Type B pancreatic cell (in vitro differentiated cells): Measurements from ENCODE around the gene TEAD2. TPM values are rescaled to one million over a fixed set of nuclear protein-coding genes. Genes with fewer than 3 reads are reported as not detected.

Experiments used
- DNase-seq: peaks from one replicate; pipeline ENCODE4 v3.0.0; 2021; ENCODE audit warnings: mixed read lengths; ENCODE audit not compliant: unreplicated experiment; ENCODE audit errors: extremely low spot score
- H3K27ac Mint-ChIP-seq: 2 replicates; pipeline ENCODE4 v1.8.0; 2021; ENCODE audit warnings: mild to moderate bottlenecking, mixed read lengths
- H3K27me3 Mint-ChIP-seq: 2 replicates; pipeline ENCODE4 v1.8.0; 2021; ENCODE audit warnings: mixed read lengths
- H3K36me3 Mint-ChIP-seq: 2 replicates; pipeline ENCODE4 v1.8.0; 2021; ENCODE audit warnings: mixed read lengths
- H3K4me1 Mint-ChIP-seq: one replicate; pipeline ENCODE4 v1.8.0; 2021; ENCODE audit warnings: mixed read lengths; ENCODE audit not compliant: unreplicated experiment
- H3K4me3 Mint-ChIP-seq: 2 replicates; pipeline ENCODE4 v1.8.0; 2021; ENCODE audit warnings: mild to moderate bottlenecking, mixed read lengths
- H3K9me3 Mint-ChIP-seq: 2 replicates; pipeline ENCODE4 v1.8.0; 2021; ENCODE audit warnings: mixed read lengths
- total RNA-seq: library from RNA; stranded (reverse); gene quantifications from 2 replicates; pipeline ENCODE4 v1.2.1, GENCODE V29; 2021; ENCODE audit warnings: low replicate concordance
- TF ChIP-seq, protein P1 (sequence below): fragments of 200-600 bp; sonication (generic); conservative IDR thresholded peaks from 2 replicates; pipeline ENCODE4 v1.5.0; 2021; ENCODE audit warnings: antibody characterized with exemption, mild to moderate bottlenecking

The TEAD2 gene
- total RNA-seq, 1 donor from 2014 or later, result 116 TPM

DNA sequence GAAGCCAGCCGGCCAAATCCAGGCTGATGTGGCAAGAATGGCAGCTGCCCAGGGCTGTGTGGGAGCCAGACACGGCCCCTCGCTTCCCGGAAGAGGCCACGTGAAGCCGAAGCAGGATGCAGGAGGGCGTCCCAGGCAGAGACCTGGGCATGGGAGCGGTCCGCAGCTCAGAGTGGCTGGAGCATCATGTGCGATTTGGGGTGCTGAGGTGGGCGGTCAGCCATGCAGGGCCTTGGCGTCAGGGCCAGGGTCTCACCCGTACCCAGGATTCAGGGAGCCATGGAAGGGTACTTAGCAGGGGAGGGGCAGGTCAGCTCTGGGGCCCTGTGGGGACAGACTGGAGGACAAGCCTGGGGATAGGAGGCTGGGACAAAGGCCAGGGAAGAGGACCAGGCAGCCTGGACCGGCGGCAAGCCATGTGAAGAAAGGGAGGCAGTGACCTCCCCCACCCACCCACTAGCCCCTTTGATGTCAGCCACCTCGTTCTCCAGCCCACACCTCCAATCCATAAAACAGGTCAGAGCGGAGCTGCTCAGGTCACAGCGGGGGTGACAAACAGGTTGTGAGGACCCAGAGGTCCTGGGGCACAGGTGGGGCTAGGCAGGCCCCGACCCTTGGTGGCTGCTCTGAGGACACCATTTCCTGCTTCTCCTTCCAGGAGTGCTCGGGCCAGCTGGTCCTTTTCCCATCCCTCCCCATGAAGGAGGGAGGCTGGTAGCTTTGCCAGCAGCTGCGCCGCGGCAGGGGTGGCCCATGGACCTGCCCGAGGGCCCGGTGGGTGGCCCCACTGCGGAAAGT lies 28.1 kb upstream of the TEAD2 start:
- Mint-ChIP-seq H3K9me3 (no peaks in the 10 kb centered on the region), H3K36me3 (no peaks in the 10 kb centered on the region), H3K27me3 (peaks cover 26% of the 10 kb centered on the region), H3K27ac (no peak overlapping the region), H3K4me3 (no peak overlapping the region), H3K4me1 (peaks cover 4% of the 10 kb centered on the region)
- no peak for DNase-seq
- TF ChIP-seq, protein P1, sequence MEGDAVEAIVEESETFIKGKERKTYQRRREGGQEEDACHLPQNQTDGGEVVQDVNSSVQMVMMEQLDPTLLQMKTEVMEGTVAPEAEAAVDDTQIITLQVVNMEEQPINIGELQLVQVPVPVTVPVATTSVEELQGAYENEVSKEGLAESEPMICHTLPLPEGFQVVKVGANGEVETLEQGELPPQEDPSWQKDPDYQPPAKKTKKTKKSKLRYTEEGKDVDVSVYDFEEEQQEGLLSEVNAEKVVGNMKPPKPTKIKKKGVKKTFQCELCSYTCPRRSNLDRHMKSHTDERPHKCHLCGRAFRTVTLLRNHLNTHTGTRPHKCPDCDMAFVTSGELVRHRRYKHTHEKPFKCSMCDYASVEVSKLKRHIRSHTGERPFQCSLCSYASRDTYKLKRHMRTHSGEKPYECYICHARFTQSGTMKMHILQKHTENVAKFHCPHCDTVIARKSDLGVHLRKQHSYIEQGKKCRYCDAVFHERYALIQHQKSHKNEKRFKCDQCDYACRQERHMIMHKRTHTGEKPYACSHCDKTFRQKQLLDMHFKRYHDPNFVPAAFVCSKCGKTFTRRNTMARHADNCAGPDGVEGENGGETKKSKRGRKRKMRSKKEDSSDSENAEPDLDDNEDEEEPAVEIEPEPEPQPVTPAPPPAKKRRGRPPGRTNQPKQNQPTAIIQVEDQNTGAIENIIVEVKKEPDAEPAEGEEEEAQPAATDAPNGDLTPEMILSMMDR, result no peak

DNA sequence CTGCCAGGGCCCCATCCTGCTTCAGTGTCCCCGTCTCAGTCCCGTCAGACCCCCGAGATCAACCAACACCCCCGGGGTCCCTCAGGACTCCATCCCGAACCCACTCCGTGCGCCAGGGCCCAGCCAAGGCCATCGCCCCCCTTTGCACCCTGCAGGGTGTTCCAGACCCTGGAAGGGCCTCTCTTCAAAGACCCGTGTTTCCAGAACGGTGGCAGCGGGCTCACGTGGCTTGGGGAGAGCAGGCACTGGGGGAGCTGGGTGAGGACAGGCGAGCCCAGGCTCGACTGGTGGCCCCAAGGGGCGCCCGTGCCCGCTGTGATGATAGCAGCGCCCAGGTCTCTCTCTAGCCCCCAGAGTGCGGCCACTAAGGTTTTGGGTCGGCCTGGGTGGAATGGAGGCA lies 27.2 kb upstream of the TEAD2 start:
- H3K4me3 Mint-ChIP-seq, result no peak overlapping the region
- no peaks in the 10 kb centered on the region for H3K9me3 Mint-ChIP-seq
- TF ChIP-seq, protein P1, result no peak
- DNase-seq, result no peak
- peaks cover 24% of the 10 kb centered on the region for H3K27me3 Mint-ChIP-seq
- H3K27ac Mint-ChIP-seq, result no peak overlapping the region
- peaks cover 4% of the 10 kb centered on the region for H3K4me1 Mint-ChIP-seq
- no peaks in the 10 kb centered on the region for H3K36me3 Mint-ChIP-seq

DNA sequence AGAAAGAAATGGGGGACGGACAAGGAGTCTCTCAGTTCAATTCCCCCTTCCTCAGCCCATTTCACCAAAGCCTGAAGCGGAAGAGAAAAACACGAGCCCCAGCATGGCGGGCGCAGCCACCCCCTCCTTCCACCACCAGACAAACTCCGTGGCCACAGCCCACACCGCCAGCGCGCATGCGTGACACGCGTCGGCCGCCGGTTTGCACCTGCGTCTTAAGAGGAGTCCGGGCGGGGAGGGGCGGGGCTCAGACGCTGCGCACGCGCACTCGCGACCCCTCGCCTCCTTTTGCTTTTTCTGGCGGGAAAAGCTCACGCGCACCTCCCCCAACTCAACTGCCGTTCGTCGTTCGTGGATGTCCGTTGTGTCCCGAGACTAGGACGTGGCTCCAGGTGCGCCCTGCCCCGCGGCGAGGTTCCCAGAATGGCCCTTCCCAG lies 25.7 kb upstream of the TEAD2 start, which contains the start of gene KASH5:
Gene KASH5, plus strand, starts transcription at position 314 of the 437 bp plus-strand sequence. CDS start 2,635 bp downstream, outside the sequence.
- H3K4me3 Mint-ChIP-seq, result no peak within 1 kb of the TSS
- no peak for DNase-seq
- no peaks in the 10 kb centered on the region for H3K36me3 Mint-ChIP-seq
- H3K27ac Mint-ChIP-seq, result no peak within 1 kb of the TSS
- peaks cover 4% of the 10 kb centered on the region for H3K4me1 Mint-ChIP-seq
- peaks cover 5% of the 10 kb centered on the region for H3K9me3 Mint-ChIP-seq
- peaks cover 26% of the 10 kb centered on the region for H3K27me3 Mint-ChIP-seq
- TF ChIP-seq, protein P1, result no peak

DNA sequence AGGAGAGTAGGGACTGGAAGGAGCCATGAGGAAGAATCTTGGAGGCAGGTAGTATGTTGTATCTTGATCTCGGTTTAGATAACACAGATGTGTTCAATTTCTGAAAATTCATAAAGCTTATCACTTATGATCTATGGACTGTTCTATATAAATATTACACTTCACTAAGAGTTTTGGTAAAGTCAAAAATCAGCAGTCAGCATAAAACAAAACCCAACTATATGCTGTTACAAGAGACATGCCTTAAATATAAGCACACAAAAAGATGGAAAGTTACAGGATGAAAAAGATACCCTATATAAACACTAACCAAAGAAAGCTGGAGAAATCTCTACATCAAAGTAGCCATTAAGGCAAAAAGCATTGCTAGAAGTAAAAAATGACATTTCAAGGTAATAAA lies 21.4 kb upstream of the TEAD2 start:
- Mint-ChIP-seq H3K9me3 (peaks cover 10% of the 10 kb centered on the region), H3K4me3 (no peak overlapping the region), H3K27me3 (peaks cover 10% of the 10 kb centered on the region), H3K36me3 (no peaks in the 10 kb centered on the region), H3K4me1 (no peaks in the 10 kb centered on the region), H3K27ac (no peak overlapping the region)
- no peak for DNase-seq
- TF ChIP-seq, protein P1, result no peak

DNA sequence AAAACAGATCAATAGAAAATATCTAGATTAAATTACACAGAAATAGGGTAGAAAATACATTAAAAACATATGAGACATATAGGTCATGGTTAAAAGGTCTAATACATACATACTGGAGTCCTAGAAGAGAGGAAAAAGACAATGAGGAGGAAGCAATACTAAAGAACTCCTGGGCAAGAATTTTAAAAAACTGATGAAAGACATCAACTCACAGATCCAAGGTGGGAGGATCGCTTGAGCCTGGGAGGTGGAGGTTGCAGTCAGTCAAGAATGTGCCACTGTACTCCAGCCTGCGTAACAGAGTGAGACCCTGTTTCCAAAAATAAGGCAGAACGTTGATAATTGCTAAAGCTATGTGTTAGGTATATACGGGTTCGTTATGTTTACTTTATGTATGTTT lies 20.4 kb upstream of the TEAD2 start:
- Mint-ChIP-seq H3K4me3 (no peak overlapping the region), H3K36me3 (no peaks in the 10 kb centered on the region), H3K27me3 (peaks cover 8% of the 10 kb centered on the region), H3K4me1 (no peaks in the 10 kb centered on the region), H3K27ac (no peak overlapping the region), H3K9me3 (peaks cover 10% of the 10 kb centered on the region)
- DNase-seq, result no peak
- TF ChIP-seq, protein P1, result no peak
